Fibroblast of peridontal ligament (primary cell): ENCODE measurements around the gene MRPL42.
A peak's percentile ranks its signal among the peaks of the same experiment; 100 is the strongest.
"Not testable (repeated sequence)": the region's sequence is repeated elsewhere in the genome, so short reads cannot be mapped to it uniquely, and the experiment has no call there.

ENCODE experiments used
- DNase-seq: peaks from one replicate; pipeline ENCODE4 v3.0.0-alpha.2; 2010; ENCODE audit errors: extremely low read depth

MRPL42 gene

GRCh38 chr12:93541578-93542225 is 74.4 kb downstream of the MRPL42 start:
- peak; percentile 58 for DNase-seq

DNA sequence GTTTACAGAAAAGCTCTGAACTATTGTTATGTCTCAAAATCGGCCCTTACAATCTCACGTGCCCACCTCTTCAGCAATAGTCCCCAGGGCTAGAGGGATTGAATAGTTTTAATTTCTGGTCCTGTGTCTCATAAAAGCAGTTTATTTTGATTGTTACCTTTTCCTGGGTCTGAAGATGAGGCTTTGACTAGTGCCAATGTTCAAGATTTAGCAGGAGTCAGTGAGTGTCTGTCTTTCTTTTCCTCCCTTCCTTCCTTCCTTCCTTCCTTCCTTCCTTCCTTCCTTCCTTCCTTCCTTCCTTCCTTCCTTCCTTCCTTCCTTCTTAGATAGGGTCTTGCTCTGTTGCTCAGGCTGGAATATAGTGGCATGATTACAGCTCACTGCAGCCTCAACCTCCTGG is 80.5 kb downstream of the MRPL42 start:
- no peak for DNase-seq

- no peak for DNase-seq
Measured at GRCh38 chr12:93549174-93549573, 81.9 kb downstream of the MRPL42 start.

GRCh38 chr12:93550748-93551611 is 83.7 kb downstream of the MRPL42 start:
- DNase-seq, result no peak

- no peak for DNase-seq
Measured at GRCh38 chr12:93552427-93552826, 85.1 kb downstream of the MRPL42 start.

DNA sequence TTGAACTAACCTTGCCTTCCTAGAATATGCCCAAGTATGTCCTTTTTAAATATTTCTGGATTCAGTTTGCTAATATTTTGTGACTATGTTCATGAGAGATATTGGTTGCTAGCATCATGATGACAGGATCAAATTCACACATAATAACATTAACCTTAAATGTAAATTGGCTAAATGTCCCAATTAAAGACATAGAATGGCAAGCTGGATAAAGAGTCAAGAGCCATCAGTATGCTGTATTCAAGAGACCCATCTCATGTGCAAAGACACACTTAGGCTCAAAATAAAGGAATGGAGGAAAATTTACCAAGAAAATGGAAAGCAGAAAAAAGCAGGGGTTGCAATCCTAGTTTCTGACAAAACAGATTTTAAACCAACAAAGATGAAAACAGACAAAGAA is 90.6 kb downstream of the MRPL42 start:
- not testable (repeated sequence) for DNase-seq

DNA sequence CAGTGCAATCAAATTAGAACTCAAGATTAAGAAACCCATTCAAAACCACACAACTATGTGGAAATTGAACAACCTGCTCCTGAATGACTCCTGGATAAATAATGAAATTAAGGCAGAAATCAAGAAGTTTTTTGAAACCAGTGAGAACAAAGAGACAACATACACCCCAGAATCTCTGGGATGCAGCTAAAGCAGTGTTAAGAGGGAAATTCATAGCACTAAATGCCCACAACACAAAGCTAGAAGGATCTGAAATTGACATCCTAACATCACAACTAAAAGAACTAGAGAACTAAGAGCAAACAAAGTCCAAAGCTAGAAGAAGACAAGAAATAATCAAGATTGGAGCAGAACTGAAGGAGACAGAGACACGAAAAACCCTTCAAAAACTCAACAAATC is 91.4 kb downstream of the MRPL42 start:
- DNase-seq, result not testable (repeated sequence)

DNA sequence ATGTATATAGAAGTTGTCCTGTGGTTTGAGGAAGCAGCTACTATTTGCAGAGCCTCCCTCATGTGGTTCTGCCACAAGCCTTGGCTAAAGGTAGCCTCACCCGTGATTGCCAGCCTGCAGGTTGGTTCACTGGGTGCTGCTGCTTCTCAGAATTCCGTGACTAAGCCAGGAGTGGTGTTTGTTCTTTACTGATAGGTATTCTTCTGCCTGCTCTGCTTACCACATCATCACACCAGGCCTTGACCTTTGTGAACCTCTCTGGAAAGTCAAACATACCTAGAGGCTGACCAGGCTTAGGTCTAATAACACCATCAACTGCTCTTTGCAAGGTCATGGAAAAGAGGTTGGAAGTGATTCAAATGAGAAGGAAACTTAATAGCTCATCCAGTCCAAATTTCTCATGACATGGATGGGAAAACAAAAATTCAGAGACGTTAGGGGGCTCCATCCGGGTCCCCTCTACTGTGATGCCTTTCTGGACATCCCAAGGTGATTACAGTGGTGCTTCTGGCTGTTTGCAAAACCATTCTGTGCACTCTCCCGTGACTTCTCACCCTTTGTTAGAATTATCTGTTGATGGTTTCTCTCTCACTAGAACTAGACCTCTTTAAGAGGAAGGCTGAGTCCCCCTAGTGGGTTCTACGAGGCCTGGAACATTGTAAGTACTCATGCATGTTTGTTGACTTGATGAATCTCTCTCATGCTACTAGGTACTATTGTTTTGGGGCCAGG is 96.7 kb downstream of the MRPL42 start:
- DNase-seq, result peak; percentile 68

GRCh38 chr12:93565760-93566159 is 98.4 kb downstream of the MRPL42 start:
- DNase-seq, result no peak
